Endodermal cell (in vitro differentiated cells): ENCODE data around the gene GAS6. TPM values are rescaled to one million over a fixed set of nuclear protein-coding genes. Genes with fewer than 3 reads are reported as not detected.
A peak's percentile ranks its signal among the peaks of the same experiment; 100 is the strongest.

Experiments used
- DNase-seq: peaks from one replicate; pipeline ENCODE4 v3.0.0-alpha.2; 2017
- H3K27ac ChIP-seq: 2 replicates; pipeline ENCODE4 v1.5.1; 2013; ENCODE audit warnings: mild to moderate bottlenecking, low read depth, low read length, moderate library complexity
- H3K27me3 ChIP-seq: 2 replicates; pipeline ENCODE4 v1.6.1; 2013; ENCODE audit warnings: mild to moderate bottlenecking, low read length, moderate library complexity; ENCODE audit not compliant: insufficient read depth, control insufficient read depth, poor library complexity, severe bottlenecking
- H3K36me3 ChIP-seq: 2 replicates; pipeline ENCODE4 v1.7.0; 2013; ENCODE audit warnings: mild to moderate bottlenecking, low read length, moderate library complexity; ENCODE audit not compliant: control insufficient read depth, insufficient read depth
- H3K4me1 ChIP-seq: one replicate; pipeline ENCODE4 v1.7.0; 2013; ENCODE audit warnings: low read length; ENCODE audit not compliant: control insufficient read depth, insufficient read depth
- H3K4me3 ChIP-seq: 2 replicates; pipeline ENCODE4 v1.5.1; 2013; ENCODE audit warnings: mild to moderate bottlenecking, low read length, moderate library complexity
- H3K9ac ChIP-seq: 2 replicates; pipeline ENCODE4 v1.6.1; 2013; ENCODE audit warnings: mild to moderate bottlenecking, low read length, moderate library complexity; ENCODE audit not compliant: poor library complexity, severe bottlenecking; ENCODE audit errors: extremely low read depth
- H3K9me3 ChIP-seq: 2 replicates; pipeline ENCODE4 v1.6.1; 2013; ENCODE audit warnings: mild to moderate bottlenecking, low read length, moderate library complexity; ENCODE audit not compliant: control insufficient read depth
- H3K27ac Mint-ChIP-seq: 2 replicates; pipeline ENCODE4 v1.8.0; 2020; ENCODE audit warnings: mixed read lengths
- H3K27me3 Mint-ChIP-seq: 2 replicates; pipeline ENCODE4 v1.8.0; 2021; ENCODE audit warnings: mild to moderate bottlenecking, mixed read lengths; ENCODE audit not compliant: insufficient read depth
- H3K36me3 Mint-ChIP-seq: 2 replicates; pipeline ENCODE4 v1.8.0; 2020; ENCODE audit warnings: low read depth, mixed read lengths
- H3K4me1 Mint-ChIP-seq: 2 replicates; pipeline ENCODE4 v1.8.0; 2020; ENCODE audit warnings: mixed read lengths
- H3K4me3 Mint-ChIP-seq: 2 replicates; pipeline ENCODE4 v1.8.0; 2020; ENCODE audit warnings: mild to moderate bottlenecking, moderate library complexity, mixed read lengths
- H3K9me3 Mint-ChIP-seq: 2 replicates; pipeline ENCODE4 v1.8.0; 2020; ENCODE audit warnings: mild to moderate bottlenecking, mixed read lengths
- CTCF ChIP-seq: fragments of 200-600 bp; sonication (generic); conservative IDR thresholded peaks from 2 replicates; pipeline ENCODE4 v1.5.0; 2021; ENCODE audit warnings: antibody characterized with exemption, mild to moderate bottlenecking
- WGBS, 2 experiments: methylation state at CpG; one replicate each; pipeline versions ENCODE4 v1.1.5 to v1.1.7; 2013; ENCODE audit warnings: missing lambda C conversion rate in 2 of 2, mixed read lengths in 1 of 2; ENCODE audit not compliant: insufficient coverage in 1 of 2, insufficient read length in 1 of 2; 5-methylcytosine and 5-hydroxymethylcytosine counted together
- total RNA-seq, 2 donors: library from RNA; stranded (reverse); fragmentation: NEBNext Ultra II Directional in 1 of 2; extraction: Animal tissue kit (Norgen Biotek cat#: 25700) in 1 of 2; gene quantifications; 2 replicates in 1 of 2; 3 replicates in 1 of 2; pipeline ENCODE4 v1.2.1, GENCODE V29; 2021

GAS6 gene
- total RNA-seq, 2 donors from 2014 or later: 45.7 to 49.6 TPM

GRCh38 chr13:113816254-113816929 is 47.5 kb downstream of the GAS6 start:
- 84 to 86% methylated on average over 24 to 25 of the region's 25 CpGs for WGBS, 2 experiments
- no peak overlapping the region for H3K9ac ChIP-seq

GRCh38 chr13:113815151-113816058 is 48.5 kb downstream of the GAS6 start:
- Histone ChIP-seq H3K27me3 (no peaks in the 10 kb centered on the region), H3K4me3 (no peak overlapping the region), H3K9me3 (no peaks in the 10 kb centered on the region), H3K9ac (no peak overlapping the region), H3K4me1 (no peaks in the 10 kb centered on the region), H3K36me3 (no peaks in the 10 kb centered on the region), H3K27ac (no peak overlapping the region)
- no peaks in the 10 kb centered on the region for H3K36me3 Mint-ChIP-seq
- H3K4me3 Mint-ChIP-seq: no peak overlapping the region
- 92 to 93% methylated on average over 28 to 42 of the region's 42 CpGs for WGBS, 2 experiments
- no peak for DNase-seq
- H3K9me3 Mint-ChIP-seq: no peaks in the 10 kb centered on the region
- no peak overlapping the region for H3K27ac Mint-ChIP-seq
- H3K27me3 Mint-ChIP-seq: no peaks in the 10 kb centered on the region
- H3K4me1 Mint-ChIP-seq: no peaks in the 10 kb centered on the region
- TF ChIP-seq CTCF: no peak

More at GRCh38 chr13:113816254-113816929, 47.5 kb downstream of the GAS6 start:
- no peak for TF ChIP-seq CTCF
- Mint-ChIP-seq H3K27ac (peak overlapping the region; percentile 44), H3K9me3 (no peaks in the 10 kb centered on the region), H3K27me3 (no peaks in the 10 kb centered on the region), H3K36me3 (no peaks in the 10 kb centered on the region), H3K4me3 (no peak overlapping the region), H3K4me1 (no peaks in the 10 kb centered on the region)
- Histone ChIP-seq H3K36me3 (no peaks in the 10 kb centered on the region), H3K4me3 (no peak overlapping the region), H3K27me3 (no peaks in the 10 kb centered on the region), H3K27ac (no peak overlapping the region), H3K4me1 (no peaks in the 10 kb centered on the region), H3K9me3 (no peaks in the 10 kb centered on the region)
- DNase-seq: no peak

GRCh38 chr13:113814435-113814821 is 49.4 kb downstream of the GAS6 start:
- TF ChIP-seq CTCF: no peak

More at GRCh38 chr13:113814435-113814821, 49.4 kb downstream of the GAS6 start:
- Histone ChIP-seq H3K36me3 (no peaks in the 10 kb centered on the region), H3K27me3 (no peaks in the 10 kb centered on the region), H3K4me3 (no peak overlapping the region), H3K27ac (no peak overlapping the region), H3K9me3 (no peaks in the 10 kb centered on the region), H3K9ac (no peak overlapping the region), H3K4me1 (no peaks in the 10 kb centered on the region)
- H3K27ac Mint-ChIP-seq: no peak overlapping the region
- H3K4me3 Mint-ChIP-seq: no peak overlapping the region
- 90 to 93% methylated on average over 4 to 10 of the region's 11 CpGs for WGBS, 2 experiments
- no peaks in the 10 kb centered on the region for H3K36me3 Mint-ChIP-seq
- no peaks in the 10 kb centered on the region for H3K27me3 Mint-ChIP-seq
- H3K4me1 Mint-ChIP-seq: no peaks in the 10 kb centered on the region
- no peak for DNase-seq
- H3K9me3 Mint-ChIP-seq: peaks cover 4% of the 10 kb centered on the region
